Measurements from ENCODE around the gene RASGRP1.

RASGRP1 gene

GRCh38 chr15:38565287-38565670 lies 665 bp upstream of the RASGRP1 start:
- DNase-seq, result no peak

- DNase-seq, result peak; percentile 81
Measured at GRCh38 chr15:38563723-38564519, 693 bp downstream of the RASGRP1 start.

- no peak for DNase-seq
Measured at GRCh38 chr15:38562278-38562677, 2.3 kb downstream of the RASGRP1 start.

GRCh38 chr15:38560456-38560926 lies 4.1 kb downstream of the RASGRP1 start:
- no peak for DNase-seq

- no peak for DNase-seq
Measured at GRCh38 chr15:38559636-38560307, 4.8 kb downstream of the RASGRP1 start.

- DNase-seq, result no peak
Measured at GRCh38 chr15:38559131-38559530, 5.5 kb downstream of the RASGRP1 start.

GRCh38 chr15:38558372-38559059 lies 6.1 kb downstream of the RASGRP1 start:
- DNase-seq, result no peak

- no peak for DNase-seq
Measured at GRCh38 chr15:38557921-38558320, 6.7 kb downstream of the RASGRP1 start.

GRCh38 chr15:38555686-38556334 lies 8.8 kb downstream of the RASGRP1 start:
- DNase-seq, result no peak

GRCh38 chr15:38554354-38554753 lies 10.3 kb downstream of the RASGRP1 start:
- DNase-seq, result no peak

GRCh38 chr15:38553071-38553470 lies 11.5 kb downstream of the RASGRP1 start:
- DNase-seq, result no peak

- no peak for DNase-seq
Measured at GRCh38 chr15:38551720-38552648, 12.6 kb downstream of the RASGRP1 start.

- DNase-seq, result no peak
Measured at GRCh38 chr15:38549222-38549621, 15.4 kb downstream of the RASGRP1 start.

GRCh38 chr15:38547255-38547997 lies 17.2 kb downstream of the RASGRP1 start:
- DNase-seq, result no peak

GRCh38 chr15:38545179-38545578 lies 19.4 kb downstream of the RASGRP1 start:
- no peak for DNase-seq

- no peak for DNase-seq
Measured at GRCh38 chr15:38541026-38541425, 23.6 kb downstream of the RASGRP1 start.

GRCh38 chr15:38540510-38540909 lies 24.1 kb downstream of the RASGRP1 start:
- DNase-seq, result no peak

- no peak for DNase-seq
Measured at GRCh38 chr15:38539008-38539343, 25.6 kb downstream of the RASGRP1 start.

GRCh38 chr15:38538328-38539007 lies 26.1 kb downstream of the RASGRP1 start:
- DNase-seq, result no peak

GRCh38 chr15:38536201-38536676 lies 28.4 kb downstream of the RASGRP1 start:
- DNase-seq, result no peak
